ENCODE measurements around the gene TMEM97. TPM values are rescaled to one million over a fixed set of nuclear protein-coding genes. Genes with fewer than 3 reads are reported as not detected.

TMEM97 gene
- total and polyA plus RNA-seq, 2 experiments from 2014 or later = 101 to 216 TPM

DNA sequence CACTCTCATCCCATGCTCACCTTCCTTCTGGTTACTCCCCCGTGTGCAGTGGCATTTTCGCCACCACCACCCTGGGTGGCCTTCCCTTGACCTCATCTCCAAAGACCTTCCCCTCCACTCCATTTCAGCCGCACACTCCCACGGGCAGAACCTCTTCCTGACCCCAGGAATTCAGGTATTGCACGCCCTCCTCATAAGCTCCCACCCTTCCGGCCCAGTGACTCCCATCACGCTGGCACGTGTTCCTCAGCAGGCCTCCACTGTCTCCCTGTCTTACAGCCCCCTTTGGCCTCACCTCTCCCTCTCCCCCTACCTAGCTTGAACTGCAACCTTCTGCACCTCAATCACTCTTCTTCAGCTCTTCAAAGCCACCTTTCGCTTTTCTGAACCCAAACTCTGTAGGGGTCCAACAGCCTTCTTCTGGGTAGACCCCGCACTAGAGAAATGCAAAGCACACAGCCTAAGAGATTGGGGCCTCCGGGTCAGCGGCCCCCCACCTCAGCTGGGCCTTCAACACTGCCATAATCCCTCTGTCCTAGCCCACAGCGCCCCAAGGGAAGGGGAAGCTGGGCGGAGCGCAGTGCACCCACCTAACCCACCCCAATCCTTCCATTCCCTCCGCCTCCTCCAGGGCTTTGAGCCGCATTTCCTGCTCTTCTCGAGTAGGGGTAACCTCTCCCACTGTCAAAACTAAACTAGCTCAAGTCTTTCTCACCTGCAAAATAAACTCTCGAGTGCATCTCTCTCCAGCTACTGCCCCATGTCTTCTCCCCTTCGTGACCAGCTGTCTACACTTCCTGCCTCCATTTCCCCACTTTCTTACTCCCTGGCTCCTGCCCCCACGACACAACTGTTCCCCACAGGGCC is 1.7 kb upstream of the TMEM97 start:
- H3K9me3 Mint-ChIP-seq = no peaks in the 10 kb centered on the region; the same call in 2 of the 3 replicates
- no peak overlapping the region for H3K27ac Mint-ChIP-seq
- Histone ChIP-seq H3K79me2 (replicated peaks; ENCODE audit: insufficient read depth) (peaks cover 32% of the 10 kb centered on the region), H4K20me1 (replicated peaks; ENCODE audit: insufficient read depth) (peaks cover 23% of the 10 kb centered on the region), H3K27ac (ENCODE audit: low read depth) (no peak overlapping the region), H3K4me3 (peak overlapping the region; percentile 80), H3K4me2 (peak overlapping the region; percentile 94), H2AFZ (peak overlapping the region; percentile 19; the same call in 1 of the 2 replicates), H3K9me2 (ENCODE audit: insufficient read depth) (no peaks in the 10 kb centered on the region), H3F3A (replicated peaks; ENCODE audit: low read depth) (peaks cover 5% of the 10 kb centered on the region; the same call in 1 of the 2 replicates), H3K36me3 (ENCODE audit: insufficient read depth) (no peaks in the 10 kb centered on the region), H3K27me3 (ENCODE audit: insufficient read depth) (no peaks in the 10 kb centered on the region), H3K4me1 (ENCODE audit: insufficient read depth) (peaks cover 31% of the 10 kb centered on the region)
- H3K4me1 Mint-ChIP-seq = peaks cover 39% of the 10 kb centered on the region
- H3K4me3 Mint-ChIP-seq = peak overlapping the region; percentile 83
- no peak for DNase-seq (ENCODE audit: low spot score)
- no peak; the same call in 2 of the 3 replicates for ATAC-seq
- H3K27me3 Mint-ChIP-seq (ENCODE audit: insufficient read depth, low read depth, poor library complexity) = peaks cover 16% of the 10 kb centered on the region
- no peak for TF ChIP-seq POLR2AphosphoS5 (IDR thresholded peaks at IDR 0.05; ENCODE audit: low read depth)
- TF ChIP-seq, protein P1, sequence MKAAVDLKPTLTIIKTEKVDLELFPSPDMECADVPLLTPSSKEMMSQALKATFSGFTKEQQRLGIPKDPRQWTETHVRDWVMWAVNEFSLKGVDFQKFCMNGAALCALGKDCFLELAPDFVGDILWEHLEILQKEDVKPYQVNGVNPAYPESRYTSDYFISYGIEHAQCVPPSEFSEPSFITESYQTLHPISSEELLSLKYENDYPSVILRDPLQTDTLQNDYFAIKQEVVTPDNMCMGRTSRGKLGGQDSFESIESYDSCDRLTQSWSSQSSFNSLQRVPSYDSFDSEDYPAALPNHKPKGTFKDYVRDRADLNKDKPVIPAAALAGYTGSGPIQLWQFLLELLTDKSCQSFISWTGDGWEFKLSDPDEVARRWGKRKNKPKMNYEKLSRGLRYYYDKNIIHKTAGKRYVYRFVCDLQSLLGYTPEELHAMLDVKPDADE (IDR thresholded peaks at IDR 0.05) = no peak
- peaks cover 21% of the 10 kb centered on the region for H3K36me3 Mint-ChIP-seq (ENCODE audit: low read depth)

DNA sequence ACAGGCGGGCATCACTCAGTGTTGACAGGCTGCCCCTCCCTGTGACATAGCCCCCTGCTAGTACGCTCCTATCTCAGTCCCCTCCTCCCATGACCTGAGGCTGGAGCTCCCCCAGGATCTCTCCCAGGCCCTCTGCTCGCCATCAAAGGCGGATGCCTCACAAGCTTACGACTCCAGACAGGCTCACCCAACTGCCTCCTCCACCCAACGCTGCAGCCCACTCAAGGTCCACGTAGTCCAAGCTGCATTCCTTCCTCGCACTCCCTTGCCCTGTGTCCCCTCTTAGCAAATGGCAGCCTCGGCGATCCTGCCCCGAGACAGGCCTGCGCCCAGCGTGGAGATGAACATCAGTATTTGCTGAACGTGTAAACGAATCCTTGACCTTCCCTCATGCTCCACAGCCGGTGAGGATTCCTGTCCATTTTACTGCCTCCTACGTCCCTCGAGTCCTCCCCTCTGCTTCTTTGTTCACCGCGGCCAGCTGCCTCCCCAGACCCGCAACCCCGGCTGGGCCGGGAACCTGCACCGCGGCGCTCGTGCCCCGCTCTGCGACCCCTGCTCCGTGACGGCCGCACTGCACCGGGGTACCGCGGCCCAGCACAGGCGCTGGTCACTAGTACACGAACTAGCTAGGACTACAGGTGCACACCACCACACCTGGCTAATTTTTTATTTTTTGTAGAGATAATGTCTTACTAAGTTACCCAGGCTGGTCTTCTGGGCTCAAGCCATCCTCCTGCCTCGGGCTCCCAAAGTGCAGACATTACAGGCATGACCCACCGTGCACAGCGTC is 838 bp upstream of the TMEM97 start:
- peak; percentile 45 for ATAC-seq
- no peak for TF ChIP-seq EZH2 (IDR thresholded peaks at IDR 0.05; ENCODE audit: low read depth, unreplicated experiment)
- TF ChIP-seq, protein P2, sequence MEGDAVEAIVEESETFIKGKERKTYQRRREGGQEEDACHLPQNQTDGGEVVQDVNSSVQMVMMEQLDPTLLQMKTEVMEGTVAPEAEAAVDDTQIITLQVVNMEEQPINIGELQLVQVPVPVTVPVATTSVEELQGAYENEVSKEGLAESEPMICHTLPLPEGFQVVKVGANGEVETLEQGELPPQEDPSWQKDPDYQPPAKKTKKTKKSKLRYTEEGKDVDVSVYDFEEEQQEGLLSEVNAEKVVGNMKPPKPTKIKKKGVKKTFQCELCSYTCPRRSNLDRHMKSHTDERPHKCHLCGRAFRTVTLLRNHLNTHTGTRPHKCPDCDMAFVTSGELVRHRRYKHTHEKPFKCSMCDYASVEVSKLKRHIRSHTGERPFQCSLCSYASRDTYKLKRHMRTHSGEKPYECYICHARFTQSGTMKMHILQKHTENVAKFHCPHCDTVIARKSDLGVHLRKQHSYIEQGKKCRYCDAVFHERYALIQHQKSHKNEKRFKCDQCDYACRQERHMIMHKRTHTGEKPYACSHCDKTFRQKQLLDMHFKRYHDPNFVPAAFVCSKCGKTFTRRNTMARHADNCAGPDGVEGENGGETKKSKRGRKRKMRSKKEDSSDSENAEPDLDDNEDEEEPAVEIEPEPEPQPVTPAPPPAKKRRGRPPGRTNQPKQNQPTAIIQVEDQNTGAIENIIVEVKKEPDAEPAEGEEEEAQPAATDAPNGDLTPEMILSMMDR (conservative IDR thresholded peaks at IDR 0.05; ENCODE audit: low read depth in 2 of 2) = no peak
- no peak for TF ChIP-seq STAT1 (IDR thresholded peaks at IDR 0.05; ENCODE audit: unreplicated experiment)
- TF ChIP-seq ZNF114 (CRISPR knock-in tag; IDR thresholded peaks at IDR 0.05) = no peak
- TF ChIP-seq JUNB (IDR thresholded peaks at IDR 0.05; ENCODE audit: unreplicated experiment) = no peak
- TF ChIP-seq, protein P3, sequence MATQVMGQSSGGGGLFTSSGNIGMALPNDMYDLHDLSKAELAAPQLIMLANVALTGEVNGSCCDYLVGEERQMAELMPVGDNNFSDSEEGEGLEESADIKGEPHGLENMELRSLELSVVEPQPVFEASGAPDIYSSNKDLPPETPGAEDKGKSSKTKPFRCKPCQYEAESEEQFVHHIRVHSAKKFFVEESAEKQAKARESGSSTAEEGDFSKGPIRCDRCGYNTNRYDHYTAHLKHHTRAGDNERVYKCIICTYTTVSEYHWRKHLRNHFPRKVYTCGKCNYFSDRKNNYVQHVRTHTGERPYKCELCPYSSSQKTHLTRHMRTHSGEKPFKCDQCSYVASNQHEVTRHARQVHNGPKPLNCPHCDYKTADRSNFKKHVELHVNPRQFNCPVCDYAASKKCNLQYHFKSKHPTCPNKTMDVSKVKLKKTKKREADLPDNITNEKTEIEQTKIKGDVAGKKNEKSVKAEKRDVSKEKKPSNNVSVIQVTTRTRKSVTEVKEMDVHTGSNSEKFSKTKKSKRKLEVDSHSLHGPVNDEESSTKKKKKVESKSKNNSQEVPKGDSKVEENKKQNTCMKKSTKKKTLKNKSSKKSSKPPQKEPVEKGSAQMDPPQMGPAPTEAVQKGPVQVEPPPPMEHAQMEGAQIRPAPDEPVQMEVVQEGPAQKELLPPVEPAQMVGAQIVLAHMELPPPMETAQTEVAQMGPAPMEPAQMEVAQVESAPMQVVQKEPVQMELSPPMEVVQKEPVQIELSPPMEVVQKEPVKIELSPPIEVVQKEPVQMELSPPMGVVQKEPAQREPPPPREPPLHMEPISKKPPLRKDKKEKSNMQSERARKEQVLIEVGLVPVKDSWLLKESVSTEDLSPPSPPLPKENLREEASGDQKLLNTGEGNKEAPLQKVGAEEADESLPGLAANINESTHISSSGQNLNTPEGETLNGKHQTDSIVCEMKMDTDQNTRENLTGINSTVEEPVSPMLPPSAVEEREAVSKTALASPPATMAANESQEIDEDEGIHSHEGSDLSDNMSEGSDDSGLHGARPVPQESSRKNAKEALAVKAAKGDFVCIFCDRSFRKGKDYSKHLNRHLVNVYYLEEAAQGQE (IDR thresholded peaks at IDR 0.05; ENCODE audit: unreplicated experiment) = no peak

More for the DNA sequence above, 838 bp upstream of the TMEM97 start:
- Mint-ChIP-seq H3K4me1 (peaks cover 46% of the 10 kb centered on the region), H3K27ac (peak overlapping the region; percentile 59), H3K9me3 (no peaks in the 10 kb centered on the region; the same call in 2 of the 3 replicates), H3K27me3 (ENCODE audit: insufficient read depth, low read depth, poor library complexity) (peaks cover 19% of the 10 kb centered on the region), H3K36me3 (ENCODE audit: low read depth) (peaks cover 28% of the 10 kb centered on the region), H3K4me3 (peak overlapping the region; percentile 83)
- peak overlapping the region; percentile 80 for H3K4me3 ChIP-seq
- no peak overlapping the region for H3K27ac ChIP-seq (ENCODE audit: low read depth)
- H3K4me2 ChIP-seq = peak overlapping the region; percentile 94
- DNase-seq (ENCODE audit: low spot score) = peak; percentile 50
- H3K9me2 ChIP-seq (ENCODE audit: insufficient read depth) = no peaks in the 10 kb centered on the region
- H3K27me3 ChIP-seq (ENCODE audit: insufficient read depth) = no peaks in the 10 kb centered on the region
- H3F3A ChIP-seq (replicated peaks; ENCODE audit: low read depth) = peaks cover 5% of the 10 kb centered on the region; the same call in 1 of the 2 replicates
- peaks cover 37% of the 10 kb centered on the region for H3K4me1 ChIP-seq (ENCODE audit: insufficient read depth)
- peaks cover 41% of the 10 kb centered on the region for H3K79me2 ChIP-seq (replicated peaks; ENCODE audit: insufficient read depth)
- peak overlapping the region; percentile 19 for H2AFZ ChIP-seq
- H3K36me3 ChIP-seq (ENCODE audit: insufficient read depth) = no peaks in the 10 kb centered on the region
- H4K20me1 ChIP-seq (replicated peaks; ENCODE audit: insufficient read depth) = peaks cover 31% of the 10 kb centered on the region

All from GM23338 (cell line).